DND-41 (cell line): ENCODE data around the gene GAGE12J.
"Not testable (repeated sequence)": the region's sequence is repeated elsewhere in the genome, so short reads cannot be mapped to it uniquely, and the experiment has no call there.

Source experiments
- ATAC-seq: fragments of 200-7000 bp; cut with Tn5 transposase; 3 replicates; pipeline ENCODE4 v1.9.1; 2021; ENCODE audit warnings: low read depth; ENCODE audit not compliant: insufficient read depth
- DNase-seq: peaks from one replicate; pipeline ENCODE4 v3.0.0-alpha.2; 2020
- H2AFZ ChIP-seq: 2 replicates; pipeline ENCODE4 v1.6.0; 2012; ENCODE audit warnings: low read depth, low read length
- H3K27ac ChIP-seq: 2 replicates; pipeline ENCODE4 v1.5.1; 2012; ENCODE audit warnings: low read length, inconsistent platforms
- H3K27me3 ChIP-seq: fragments of 200-600 bp; sonication (generic); 2 replicates; pipeline ENCODE4 v1.6.0; 2012; ENCODE audit warnings: low read length, mild to moderate bottlenecking, inconsistent platforms; ENCODE audit not compliant: insufficient read depth, poor library complexity
- H3K36me3 ChIP-seq: 2 replicates; pipeline ENCODE4 v1.5.1; 2012; ENCODE audit warnings: low read length, inconsistent platforms; ENCODE audit not compliant: insufficient read depth
- H3K4me1 ChIP-seq: 2 replicates; pipeline ENCODE4 v1.5.1; 2012; ENCODE audit warnings: mild to moderate bottlenecking, low read length; ENCODE audit not compliant: insufficient read depth
- H3K4me2 ChIP-seq: 2 replicates; pipeline ENCODE4 v1.6.0; 2012; ENCODE audit warnings: mild to moderate bottlenecking, moderate library complexity, low read length, inconsistent platforms; ENCODE audit not compliant: insufficient read depth
- H3K4me3 ChIP-seq, 2 experiments: fragments of 200-600 bp in 1 of 2; shearing (Covaris generic) in 1 of 2; 2 replicates each; pipeline ENCODE4 v1.5.1; 2012 to 2016; ENCODE audit warnings: inconsistent platforms in 2 of 2, low read length in 2 of 2, mild to moderate bottlenecking in 2 of 2, low read depth in 1 of 2, moderate library complexity in 1 of 2
- H3K79me2 ChIP-seq: 2 replicates; pipeline ENCODE4 v1.6.0; 2012; ENCODE audit warnings: low read length, inconsistent platforms; ENCODE audit not compliant: insufficient read depth
- H3K9ac ChIP-seq: 2 replicates; pipeline ENCODE4 v1.6.0; 2012; ENCODE audit warnings: low read depth, mild to moderate bottlenecking, inconsistent platforms, low read length, moderate library complexity
- H3K9me3 ChIP-seq: 2 replicates; pipeline ENCODE4 v1.5.1; 2012; ENCODE audit warnings: low read length, moderate library complexity, mild to moderate bottlenecking, inconsistent platforms; ENCODE audit not compliant: insufficient read depth, severe bottlenecking
- H4K20me1 ChIP-seq: 2 replicates; pipeline ENCODE4 v1.6.0; 2012; ENCODE audit warnings: low read length; ENCODE audit not compliant: insufficient read depth
- EZH2 ChIP-seq: IDR thresholded peaks from 3 replicates; pipeline ENCODE4 v1.6.1; 2012; ENCODE audit warnings: borderline replicate concordance, low read depth, mild to moderate bottlenecking, moderate library complexity, low read length, inconsistent platforms; ENCODE audit not compliant: severe bottlenecking
- TF ChIP-seq, protein P1 (sequence below): IDR thresholded peaks from 2 replicates; pipeline ENCODE4 v1.5.1; 2012; ENCODE audit warnings: borderline replicate concordance, low read length, moderate library complexity, mild to moderate bottlenecking; ENCODE audit not compliant: poor library complexity, severe bottlenecking; ENCODE audit errors: extremely low read depth

Gene GAGE12J

DNA sequence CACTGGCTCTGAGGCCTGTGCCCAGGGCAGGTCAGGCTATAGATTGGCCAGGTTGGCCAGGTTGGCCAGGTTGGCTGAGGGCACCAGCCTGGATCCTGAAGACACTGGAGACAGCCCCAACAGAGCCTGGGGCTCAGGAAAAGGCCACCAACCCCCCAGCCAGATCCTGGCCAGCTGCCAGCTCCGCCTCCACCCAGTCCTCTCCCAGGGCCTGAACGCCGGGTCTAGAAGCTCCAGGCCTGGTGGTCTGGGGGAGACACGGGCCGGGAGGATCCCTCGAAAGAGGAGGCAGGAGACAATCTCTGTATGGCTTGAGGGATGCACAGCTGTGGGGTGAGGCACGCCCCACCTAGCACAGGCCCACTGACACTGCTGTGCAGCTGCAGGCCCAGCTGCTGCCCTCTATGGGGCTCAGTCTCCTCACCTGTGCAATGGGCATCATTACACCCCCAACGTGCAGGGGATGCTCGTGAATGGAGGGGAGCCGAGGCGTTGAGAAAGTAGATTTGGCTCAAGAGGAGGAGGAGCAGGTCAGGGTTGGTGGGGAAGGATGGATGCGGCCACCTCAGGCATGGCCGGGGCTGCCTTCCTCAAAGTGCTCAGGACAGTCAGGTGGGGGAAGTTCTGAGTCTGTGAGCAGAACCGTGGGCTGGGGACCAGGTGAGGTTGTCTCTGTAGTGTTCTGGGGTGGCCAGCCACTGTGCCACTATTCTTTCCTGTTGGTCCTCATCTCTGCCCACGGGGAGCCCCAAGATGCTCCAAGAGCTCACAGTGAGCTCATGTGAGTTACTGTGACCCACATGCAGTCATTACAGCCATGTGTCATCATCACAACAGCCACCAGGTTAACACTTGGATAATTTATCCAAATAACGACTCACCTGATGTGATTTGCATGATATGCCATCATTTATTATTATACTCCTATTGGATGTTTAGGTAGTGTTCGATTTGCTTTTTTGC lies 29.2 kb upstream of the GAGE12J start:
- Histone ChIP-seq H3K4me2 (no peak overlapping the region), H3K9me3 (no peaks in the 10 kb centered on the region), H3K9ac (no peak overlapping the region), H3K79me2 (no peaks in the 10 kb centered on the region), H2AFZ (no peak overlapping the region), H3K27me3 (no peaks in the 10 kb centered on the region), H3K4me3 (no peak overlapping the region), H3K36me3 (no peaks in the 10 kb centered on the region), H3K27ac (no peak overlapping the region), H4K20me1 (no peaks in the 10 kb centered on the region), H3K4me1 (no peaks in the 10 kb centered on the region)
- TF ChIP-seq EZH2: no peak
- TF ChIP-seq, protein P1, sequence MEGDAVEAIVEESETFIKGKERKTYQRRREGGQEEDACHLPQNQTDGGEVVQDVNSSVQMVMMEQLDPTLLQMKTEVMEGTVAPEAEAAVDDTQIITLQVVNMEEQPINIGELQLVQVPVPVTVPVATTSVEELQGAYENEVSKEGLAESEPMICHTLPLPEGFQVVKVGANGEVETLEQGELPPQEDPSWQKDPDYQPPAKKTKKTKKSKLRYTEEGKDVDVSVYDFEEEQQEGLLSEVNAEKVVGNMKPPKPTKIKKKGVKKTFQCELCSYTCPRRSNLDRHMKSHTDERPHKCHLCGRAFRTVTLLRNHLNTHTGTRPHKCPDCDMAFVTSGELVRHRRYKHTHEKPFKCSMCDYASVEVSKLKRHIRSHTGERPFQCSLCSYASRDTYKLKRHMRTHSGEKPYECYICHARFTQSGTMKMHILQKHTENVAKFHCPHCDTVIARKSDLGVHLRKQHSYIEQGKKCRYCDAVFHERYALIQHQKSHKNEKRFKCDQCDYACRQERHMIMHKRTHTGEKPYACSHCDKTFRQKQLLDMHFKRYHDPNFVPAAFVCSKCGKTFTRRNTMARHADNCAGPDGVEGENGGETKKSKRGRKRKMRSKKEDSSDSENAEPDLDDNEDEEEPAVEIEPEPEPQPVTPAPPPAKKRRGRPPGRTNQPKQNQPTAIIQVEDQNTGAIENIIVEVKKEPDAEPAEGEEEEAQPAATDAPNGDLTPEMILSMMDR: no peak
- no peak for ATAC-seq
- no peak for DNase-seq

- not testable (repeated sequence) for DNase-seq, H3K27ac ChIP-seq, H3K9ac ChIP-seq, H3K9me3 ChIP-seq, H3K79me2 ChIP-seq, H3K4me2 ChIP-seq, H3K4me3 ChIP-seq, H3K27me3 ChIP-seq, H2AFZ ChIP-seq, H3K4me1 ChIP-seq, H4K20me1 ChIP-seq, H3K36me3 ChIP-seq, ATAC-seq
These were observed 22.5 kb upstream of the GAGE12J start for GRCh38 chrX:49299293-49299692.

DNA sequence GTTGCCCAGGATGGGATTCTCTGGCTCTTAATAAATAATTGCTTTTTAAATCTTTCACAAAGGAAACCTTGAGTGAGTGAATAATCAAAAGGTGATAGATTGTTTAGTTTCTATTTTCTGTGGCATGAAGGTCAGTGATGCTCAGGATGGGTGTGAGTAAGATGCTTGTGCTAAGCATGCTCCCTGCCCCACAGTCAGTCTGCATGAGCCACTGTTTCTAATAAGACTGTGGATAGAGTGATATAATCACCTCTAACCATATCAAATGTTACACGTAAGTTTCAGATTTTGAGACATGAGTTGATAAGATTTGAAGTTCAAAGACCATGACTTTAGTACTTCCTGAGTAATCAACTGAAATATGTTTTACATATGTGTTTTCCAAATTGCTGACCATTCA lies 21.1 kb upstream of the GAGE12J start:
- Histone ChIP-seq H3K4me2 (no peak overlapping the region), H3K4me3 (no peak overlapping the region), H3K4me1 (no peaks in the 10 kb centered on the region), H3K27ac (no peak overlapping the region), H3K27me3 (no peaks in the 10 kb centered on the region), H4K20me1 (no peaks in the 10 kb centered on the region), H2AFZ (no peak overlapping the region), H3K36me3 (no peaks in the 10 kb centered on the region), H3K9ac (no peak overlapping the region), H3K79me2 (no peaks in the 10 kb centered on the region), H3K9me3 (no peaks in the 10 kb centered on the region)
- no peak for ATAC-seq
- DNase-seq: no peak
- no peak for TF ChIP-seq EZH2
- TF ChIP-seq, protein P1: no peak

DNA sequence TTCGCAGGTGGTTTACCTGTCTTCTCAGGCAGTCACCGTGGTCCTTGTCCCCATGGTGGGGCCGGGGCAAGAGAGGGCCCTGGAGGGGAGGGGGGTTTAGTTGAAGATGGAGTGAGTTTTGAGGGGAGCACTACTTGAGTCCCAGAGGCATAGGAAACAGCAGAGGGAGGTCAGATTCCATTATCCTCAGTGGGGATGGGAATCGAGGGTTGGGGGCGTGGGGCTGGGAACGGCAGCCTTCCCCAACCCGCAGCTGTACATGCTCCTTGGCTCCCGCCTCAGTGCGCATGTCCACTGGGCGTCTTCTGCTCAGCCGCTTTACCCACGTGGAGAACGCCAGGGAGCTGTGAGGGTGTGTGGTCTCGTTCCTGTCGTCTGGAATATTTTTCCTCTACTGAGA lies 18.5 kb upstream of the GAGE12J start, which contains the start of gene GAGE10:
Gene GAGE10, plus strand, starts transcription at position 301 of the 400 bp plus-strand sequence. CDS start 1,214 bp downstream, outside the sequence.
- TF ChIP-seq, protein P1: no peak
- TF ChIP-seq EZH2: no peak
- H3K9ac ChIP-seq: no peak within 1 kb of the TSS
- no peak within 1 kb of the TSS for H3K27ac ChIP-seq
- H3K4me3 ChIP-seq: no peak within 1 kb of the TSS
- no peaks in the 10 kb centered on the region for H3K36me3 ChIP-seq
- no peaks in the 10 kb centered on the region for H3K79me2 ChIP-seq
- H3K4me2 ChIP-seq: no peak within 1 kb of the TSS
- no peaks in the 10 kb centered on the region for H3K9me3 ChIP-seq
- no peaks in the 10 kb centered on the region for H4K20me1 ChIP-seq
- no peaks in the 10 kb centered on the region for H3K4me1 ChIP-seq
- H3K27me3 ChIP-seq: no peaks in the 10 kb centered on the region
- DNase-seq: no peak
- no peak within 1 kb of the TSS for H2AFZ ChIP-seq
- ATAC-seq: no peak

GRCh38 chrX:49307775-49308174 lies 14.1 kb upstream of the GAGE12J start:
- not testable (repeated sequence) for ATAC-seq, H3K4me2 ChIP-seq

More at GRCh38 chrX:49307775-49308174, 14.1 kb upstream of the GAGE12J start:
- H3K9ac ChIP-seq, H3K79me2 ChIP-seq, H3K4me3 ChIP-seq, H3K9me3 ChIP-seq, H3K36me3 ChIP-seq, H3K27ac ChIP-seq, DNase-seq, H3K27me3 ChIP-seq, H2AFZ ChIP-seq, H4K20me1 ChIP-seq: not testable (repeated sequence)
- peaks cover 20% of the 10 kb centered on the region for H3K4me1 ChIP-seq
